GM21390 (cell line): ENCODE data around the gene AGBL3.

Experiments used
- ATAC-seq: cut with Tn5 transposase; IDR thresholded peaks from one replicate; pipeline ENCODE4 v1.9.1; 2021; ENCODE audit not compliant: unreplicated experiment

The AGBL3 gene

GRCh38 chr7:134986363-134987251 lies at the start of gene AGBL3:
Gene AGBL3, plus strand, starts transcription at chr7:134986508. Its CDS starts 1,426 bp downstream, at chr7:134987934.
- peak; percentile 94 for ATAC-seq

GRCh38 chr7:134936893-134937510 lies 49.3 kb upstream of the AGBL3 start:
- no peak for ATAC-seq

GRCh38 chr7:134938141-134938540 lies 48.2 kb upstream of the AGBL3 start:
- no peak for ATAC-seq

- ATAC-seq: no peak
These were observed 47.2 kb upstream of the AGBL3 start for GRCh38 chr7:134939136-134939535.

- no peak for ATAC-seq
These were observed 45.6 kb upstream of the AGBL3 start for GRCh38 chr7:134940729-134941128.

GRCh38 chr7:134941185-134941900 lies 45.0 kb upstream of the AGBL3 start:
- ATAC-seq: no peak

GRCh38 chr7:134941952-134942351 lies 44.4 kb upstream of the AGBL3 start:
- no peak for ATAC-seq

GRCh38 chr7:134942690-134943466 lies 43.4 kb upstream of the AGBL3 start:
- no peak for ATAC-seq

- ATAC-seq: peak; percentile 74
These were observed 42.4 kb upstream of the AGBL3 start for GRCh38 chr7:134943785-134944400.

- ATAC-seq: no peak
These were observed 40.6 kb upstream of the AGBL3 start for GRCh38 chr7:134945691-134946090.

GRCh38 chr7:134946260-134946659 lies 40.0 kb upstream of the AGBL3 start:
- no peak for ATAC-seq

GRCh38 chr7:134947329-134947728 lies 39.0 kb upstream of the AGBL3 start:
- ATAC-seq: no peak

- ATAC-seq: no peak
These were observed 38.5 kb upstream of the AGBL3 start for GRCh38 chr7:134947831-134948230.

GRCh38 chr7:134948246-134948645 lies 38.1 kb upstream of the AGBL3 start:
- no peak for ATAC-seq

- ATAC-seq: no peak
These were observed 37.6 kb upstream of the AGBL3 start for GRCh38 chr7:134948736-134949135.

- ATAC-seq: no peak
These were observed 37.1 kb upstream of the AGBL3 start for GRCh38 chr7:134949171-134949570.

- no peak for ATAC-seq
These were observed 31.9 kb upstream of the AGBL3 start for GRCh38 chr7:134954197-134955082.

GRCh38 chr7:134957005-134957404 lies 29.3 kb upstream of the AGBL3 start:
- no peak for ATAC-seq

- no peak for ATAC-seq
These were observed 26.5 kb upstream of the AGBL3 start for GRCh38 chr7:134959810-134960209.
